NOMO-1 (cell line): ENCODE data around the gene SAPCD2.

Experiments
- DNase-seq, 2 experiments: peaks; one replicate each; lab custom pipeline; 2025; ENCODE audit not compliant: unreplicated experiment in 2 of 2; lab: John Stamatoyannopoulos, UW

Gene SAPCD2

GRCh38 chr9:137107982-137108381 lies 37.6 kb upstream of the SAPCD2 start:
- no peak for DNase-seq

GRCh38 chr9:137107312-137107921 lies 37.1 kb upstream of the SAPCD2 start:
- no peak for DNase-seq

DNA sequence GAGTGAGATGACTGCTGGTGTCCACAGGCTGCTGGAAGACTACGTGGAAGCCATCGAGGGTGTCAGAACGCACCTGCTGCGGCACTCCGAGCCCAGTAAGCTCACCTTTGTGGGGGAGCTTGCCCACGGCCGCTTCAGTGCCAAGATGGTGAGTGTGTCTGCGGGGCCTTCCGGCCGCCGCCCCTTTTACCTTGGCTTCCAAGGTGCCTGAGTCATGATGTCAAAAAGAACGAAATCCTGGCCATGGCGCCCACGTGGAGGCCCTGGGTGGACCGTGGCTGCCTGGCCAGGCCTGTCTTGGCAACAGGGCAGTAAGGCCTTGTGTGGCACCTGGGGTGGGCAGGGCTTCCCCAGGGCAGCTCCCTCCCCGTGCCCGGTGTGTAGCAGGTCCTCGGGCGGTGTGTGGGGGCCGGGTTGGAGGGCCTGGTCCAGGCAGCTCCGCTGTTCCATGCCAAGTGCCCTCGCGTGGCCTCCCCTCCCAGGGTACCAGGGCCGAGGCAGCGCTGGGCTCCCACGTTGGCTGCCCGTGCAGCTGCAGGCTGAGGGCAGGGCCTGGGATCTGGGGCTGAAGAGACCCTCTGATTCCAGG lies 36.4 kb upstream of the SAPCD2 start:
- no peak for DNase-seq

DNA sequence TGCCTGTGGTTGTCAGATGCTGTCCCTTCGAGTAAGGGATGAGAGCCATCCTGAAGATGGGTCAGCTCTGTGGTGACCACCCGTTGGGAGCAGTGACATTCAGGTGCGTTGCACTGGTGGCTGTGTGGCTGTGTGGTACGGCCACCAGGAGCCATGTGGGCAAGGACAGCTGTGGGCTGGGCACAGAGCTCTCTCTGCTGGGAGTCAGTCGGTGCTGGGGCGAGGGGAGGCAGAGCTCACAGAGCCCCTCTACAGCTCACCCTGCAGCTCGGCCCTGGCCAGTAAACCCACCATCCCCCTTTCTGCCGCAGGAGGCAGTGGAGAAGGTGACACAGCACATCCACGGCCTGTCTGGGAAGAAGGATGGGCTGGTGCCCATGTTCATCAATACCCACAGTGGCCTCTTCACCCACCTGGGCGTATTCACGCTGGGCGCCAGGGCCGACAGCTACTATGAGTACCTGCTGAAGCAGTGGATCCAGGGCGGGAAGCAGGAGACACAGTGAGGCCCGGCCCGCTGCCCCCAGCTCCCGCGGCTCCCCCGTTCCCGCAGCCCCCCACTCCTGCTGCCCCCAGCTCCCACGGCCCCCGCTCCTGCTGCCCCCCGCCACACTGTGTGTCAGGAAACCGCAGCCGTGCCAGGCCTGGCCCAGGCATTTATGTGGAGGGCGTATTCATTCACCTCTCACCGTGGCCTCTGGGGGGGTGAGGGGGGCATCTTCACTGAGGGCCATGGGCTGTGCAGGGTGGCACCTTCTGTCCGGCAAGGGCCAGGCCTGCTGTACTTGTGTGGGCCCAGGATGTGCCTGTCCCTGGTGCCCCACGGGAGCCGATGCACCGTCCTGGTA lies 35.7 kb upstream of the SAPCD2 start:
- no peak for DNase-seq

DNA sequence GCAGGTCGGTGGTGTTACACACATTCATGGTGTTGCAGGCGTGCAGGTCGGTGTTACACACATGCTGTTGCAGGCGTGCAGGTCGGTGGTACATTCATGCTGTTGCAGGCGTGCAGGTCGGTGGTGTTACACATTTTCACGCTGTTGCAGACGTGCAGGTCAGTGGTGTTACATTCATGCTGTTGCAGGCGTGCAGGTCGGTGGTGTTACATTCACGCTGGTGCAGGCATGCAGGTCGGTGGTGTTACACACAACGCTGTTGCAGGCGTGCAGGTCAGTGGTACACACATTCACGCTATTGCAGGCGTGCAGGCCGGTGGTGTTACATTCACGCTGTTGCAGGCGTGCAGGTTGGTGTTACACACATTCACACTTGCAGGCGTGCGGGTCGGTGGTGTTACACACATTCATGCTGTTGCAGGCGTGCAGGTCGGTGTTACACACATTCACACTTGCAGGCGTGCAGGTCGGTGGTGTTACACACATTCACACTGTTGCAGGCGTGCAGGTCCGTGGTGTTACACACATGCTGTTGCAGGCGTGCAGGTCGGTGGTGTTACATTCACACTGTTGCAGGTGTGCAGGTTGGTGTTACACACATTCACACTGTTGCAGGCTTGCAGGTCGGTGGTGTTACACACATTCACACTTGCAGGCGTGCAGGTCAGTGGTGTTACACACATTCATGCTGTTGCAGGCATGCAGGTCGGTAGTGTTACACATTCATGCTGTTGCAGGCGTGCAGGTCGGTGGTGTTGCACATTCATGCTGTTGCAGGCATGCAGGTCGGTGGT lies 33.0 kb upstream of the SAPCD2 start:
- DNase-seq, result no peak

GRCh38 chr9:137099231-137099630 lies 28.9 kb upstream of the SAPCD2 start:
- no peak for DNase-seq

DNA sequence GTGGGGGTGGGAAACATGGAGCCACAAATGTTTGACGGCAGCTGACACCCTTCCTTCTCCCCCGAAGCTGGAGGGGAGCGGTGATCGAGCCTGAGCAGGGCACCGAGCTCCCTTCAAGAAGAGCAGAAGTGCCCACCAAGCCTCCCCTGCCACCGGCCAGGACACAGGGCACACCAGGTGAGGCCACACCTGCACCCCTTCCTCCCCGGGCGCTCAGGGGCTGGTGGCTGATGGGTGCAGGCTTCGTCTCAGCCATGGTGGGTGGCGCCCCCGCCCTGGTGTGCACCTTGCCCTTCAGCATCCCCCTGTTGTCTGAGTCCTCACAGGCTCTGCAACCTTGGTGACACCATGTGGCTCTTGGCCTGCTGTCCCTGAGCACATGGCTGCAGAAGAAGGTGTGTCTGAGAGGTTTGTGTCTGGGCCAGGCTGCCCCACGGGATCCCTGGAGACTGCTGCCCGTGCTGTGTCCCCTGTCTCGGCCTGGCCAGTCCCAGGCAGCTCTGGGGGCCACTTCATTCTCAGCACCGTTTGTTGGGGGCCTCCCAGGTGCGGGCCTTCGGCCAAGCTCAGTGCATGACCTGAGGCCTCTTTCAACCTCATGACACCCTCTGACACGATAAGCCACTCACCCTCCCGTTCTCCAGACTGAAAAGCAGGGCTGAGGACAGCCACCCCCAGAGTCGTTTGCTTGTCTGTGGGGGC lies 27.6 kb upstream of the SAPCD2 start:
- DNase-seq, result no peak

- DNase-seq, result no peak
Observed at GRCh38 chr9:137096785-137097546, 26.6 kb upstream of the SAPCD2 start.

- no peak for DNase-seq
Observed at GRCh38 chr9:137095664-137096517, 25.5 kb upstream of the SAPCD2 start.

GRCh38 chr9:137089232-137089947 lies 19.0 kb upstream of the SAPCD2 start:
- DNase-seq, result no peak

DNA sequence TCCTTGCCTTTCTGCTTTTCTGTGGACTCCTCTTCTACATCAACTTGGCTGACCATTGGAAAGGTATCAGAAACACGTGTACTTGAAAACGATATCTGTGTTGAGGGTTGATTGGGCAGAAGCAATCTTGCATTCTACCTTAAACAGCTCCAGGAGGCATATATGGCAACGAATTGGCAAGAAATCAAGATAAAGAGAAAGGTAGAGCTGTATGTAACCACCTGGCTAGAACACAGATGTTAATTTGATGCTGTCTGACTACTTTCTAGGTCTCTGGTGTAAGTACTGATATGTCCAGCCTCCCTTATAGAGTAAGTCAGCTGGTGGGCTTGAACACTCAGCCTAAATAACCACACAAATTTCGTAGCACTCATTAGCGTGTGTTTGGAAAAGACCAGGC lies 17.8 kb upstream of the SAPCD2 start:
- DNase-seq, result no peak

GRCh38 chr9:137087409-137087925 lies 17.1 kb upstream of the SAPCD2 start:
- peak in 1 of 2 experiments; percentile 46 for DNase-seq

DNA sequence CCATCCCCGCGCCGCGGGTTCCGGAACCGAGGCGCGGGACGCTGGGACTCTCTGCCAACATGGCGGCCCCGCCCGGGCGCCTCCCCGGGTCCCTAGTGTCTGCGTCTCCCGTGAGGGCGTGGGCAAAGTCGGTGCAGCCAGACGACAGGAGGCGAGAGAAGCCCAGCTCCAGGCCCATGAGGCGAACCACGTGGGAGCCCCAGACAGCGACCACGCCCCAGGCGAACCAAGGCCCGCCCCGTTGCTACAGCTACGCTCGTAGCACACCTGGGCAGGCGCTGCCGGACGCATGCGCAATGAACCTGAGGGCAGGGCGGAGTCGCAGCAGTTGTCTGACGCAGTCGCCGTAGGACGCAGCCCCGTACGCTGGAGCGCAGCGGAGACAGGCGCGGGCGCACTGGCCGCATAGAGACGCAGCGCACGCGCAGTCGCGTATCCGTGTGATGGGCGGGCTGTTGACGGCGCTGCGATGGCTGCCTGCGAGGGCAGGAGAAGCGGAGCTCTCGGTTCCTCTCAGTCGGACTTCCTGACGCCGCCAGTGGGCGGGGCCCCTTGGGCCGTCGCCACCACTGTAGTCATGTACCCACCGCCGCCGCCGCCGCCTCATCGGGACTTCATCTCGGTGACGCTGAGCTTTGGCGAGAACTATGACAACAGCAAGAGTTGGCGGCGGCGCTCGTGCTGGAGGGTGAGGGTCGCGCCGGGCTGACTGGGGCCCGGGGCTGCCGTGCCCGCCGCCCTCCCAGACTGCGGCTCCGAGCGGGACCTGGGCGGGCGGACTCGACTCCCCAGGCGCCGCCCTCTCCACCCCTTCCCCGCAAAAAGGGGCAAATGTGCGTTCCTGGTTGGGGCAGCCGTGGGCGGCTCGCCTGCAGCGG lies 16.4 kb upstream of the SAPCD2 start, which contains the start of gene MAN1B1:
Gene MAN1B1 (plus strand): TSS at position 455 of the 878 bp plus-strand sequence. CDS start 15 bp downstream, at position 470.
- peak; percentile 100 for DNase-seq

DNA sequence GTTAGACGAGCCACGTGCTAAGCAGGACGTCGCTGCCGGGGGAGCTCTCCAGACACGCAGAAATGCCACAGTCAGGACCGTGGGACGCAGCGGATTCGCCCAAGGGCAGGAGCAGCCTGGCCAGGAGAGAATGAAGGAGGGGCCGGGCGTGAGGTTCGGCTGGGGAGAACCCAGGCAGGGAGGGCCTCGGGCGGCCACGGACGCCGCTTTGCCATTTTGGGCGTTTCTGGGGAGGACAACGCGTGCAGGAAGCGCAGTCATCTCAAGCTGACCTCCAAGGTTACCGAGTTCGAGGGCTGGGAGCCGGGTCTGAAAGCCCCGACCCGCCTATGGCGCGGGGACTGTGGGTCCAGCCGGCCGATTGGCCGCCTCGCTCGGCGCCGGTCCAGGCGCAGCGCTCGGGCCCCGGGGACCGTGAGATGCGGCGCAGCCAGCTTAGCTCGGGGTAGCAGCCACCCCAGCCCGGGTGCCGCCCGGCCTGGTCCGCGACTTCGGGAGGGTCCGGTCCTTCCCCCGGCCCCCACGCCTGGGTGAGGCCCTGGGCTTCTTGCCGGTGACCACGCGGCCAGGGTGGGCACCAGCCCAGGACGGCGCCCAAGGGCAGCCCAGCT lies 15.7 kb upstream of the SAPCD2 start:
- DNase-seq, result no peak

DNA sequence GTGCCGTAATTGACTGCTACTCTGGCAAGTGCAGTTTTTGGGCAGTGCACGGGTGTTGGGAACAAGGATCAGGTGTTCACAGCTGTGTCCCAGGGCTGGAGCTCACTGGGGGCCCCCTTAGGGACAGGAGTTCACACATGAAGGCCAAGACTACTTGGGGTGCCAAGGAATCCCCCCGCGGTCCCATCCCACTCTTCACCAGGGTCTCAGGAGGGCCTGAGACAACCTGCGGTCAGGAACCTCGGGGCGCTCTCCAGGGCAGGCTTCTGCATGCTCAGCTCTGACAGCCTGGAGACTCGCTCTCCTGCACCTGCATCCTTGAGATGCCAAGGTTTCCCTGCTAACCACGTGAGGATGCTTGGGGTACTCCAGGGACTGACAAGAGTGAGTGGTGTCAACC lies 14.2 kb upstream of the SAPCD2 start:
- DNase-seq, result no peak

- no peak for DNase-seq
Observed at GRCh38 chr9:137083394-137084004, 13.1 kb upstream of the SAPCD2 start.
